Posterior vena cava (tissue), 2 donors: ENCODE data around the gene ALG8. TPM values are rescaled to one million over a fixed set of nuclear protein-coding genes. Genes with fewer than 3 reads are reported as not detected.
"Not testable (repeated sequence)": the region's sequence is repeated elsewhere in the genome, so short reads cannot be mapped to it uniquely, and the experiment has no call there.

Experiments
- DNase-seq: peaks from one replicate; pipeline ENCODE4 v3.0.0-alpha.2; 2020; ENCODE audit warnings: low spot score
- intact Hi-C, 2 donors: fragments of 100-400 bp; cut with DNase I; formaldehyde crosslinking; loops; one replicate each; pipeline versions ENCODE4 v1.14.1 to v1.14.2; 2022 to 2023
- total RNA-seq, 2 donors: library from RNA; stranded (reverse); fragmentation: NEBNext Ultra II Directional; extraction: Animal tissue kit (Norgen Biotek cat#: 25700); gene quantifications; one replicate each; pipeline ENCODE4 v1.2.1, GENCODE V29; 2021
- donor health status: DM: yes; HTN: yes; CAD: no.
- donor health status: DM: yes; HTN: yes; CAD: no.

Gene ALG8
- total RNA-seq, 2 donors from 2014 or later: 25.6 to 28.6 TPM

DNA sequence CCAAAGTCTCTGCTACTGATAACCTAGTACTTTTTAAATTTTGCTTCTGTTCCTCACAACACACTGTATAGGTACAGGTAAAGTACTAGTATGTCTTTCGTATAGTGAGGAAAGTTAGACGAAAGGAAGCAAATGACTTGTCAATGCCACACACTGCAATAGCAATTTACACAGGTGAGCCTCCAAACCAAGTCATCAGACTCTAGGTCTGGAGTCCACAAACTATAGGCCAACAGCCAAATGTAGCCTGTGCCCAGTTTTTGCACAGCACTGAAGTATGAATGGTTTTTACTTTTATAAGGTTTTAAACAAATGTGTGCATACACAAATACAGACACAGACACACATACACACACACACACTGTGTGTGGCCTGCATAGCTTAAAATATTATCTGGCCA is 28.1 kb downstream of the ALG8 start:
- intact Hi-C loops: no loop called here

DNA sequence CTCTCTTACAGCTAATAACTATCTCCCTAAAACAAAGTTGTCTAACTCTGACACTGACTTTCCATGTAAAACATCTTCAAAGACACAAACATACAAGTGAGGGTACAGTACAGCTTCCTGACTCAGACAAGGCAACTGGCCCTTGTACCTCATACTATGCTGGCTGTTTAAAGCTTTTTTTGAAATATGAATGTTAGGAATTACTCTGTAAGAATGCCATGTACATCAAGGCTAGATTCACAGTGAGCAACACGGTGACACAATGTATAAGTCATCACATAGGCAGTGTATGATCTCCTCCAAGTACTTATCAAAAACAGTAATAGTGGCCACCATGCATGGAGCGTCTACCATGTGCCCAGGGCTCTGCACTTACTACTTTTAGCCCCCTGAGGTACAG is 28.6 kb downstream of the ALG8 start:
- intact Hi-C loops: no loop called here
- no peak for DNase-seq

More for the DNA sequence above, 28.1 kb downstream of the ALG8 start:
- no peak for DNase-seq

DNA sequence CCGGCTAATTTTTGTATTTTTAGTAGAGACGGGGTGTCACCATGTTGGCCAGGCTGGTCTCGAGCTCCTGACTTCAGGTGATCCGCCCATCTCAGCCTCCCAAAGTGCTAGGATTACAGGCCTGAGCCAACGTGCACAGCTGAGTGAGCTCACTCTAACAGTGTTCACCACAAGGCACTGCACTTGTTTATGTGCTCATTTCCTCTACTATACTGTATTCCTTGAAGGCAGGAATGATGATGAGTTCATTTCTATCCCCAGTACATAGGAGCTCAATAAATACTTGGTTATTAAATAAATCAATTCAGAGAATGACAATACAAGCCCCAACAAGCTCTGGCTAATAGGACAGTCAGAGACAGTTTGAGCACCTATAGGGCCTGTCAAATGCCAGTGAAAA is 29.1 kb downstream of the ALG8 start:
- intact Hi-C loops: no loop called here
- DNase-seq: no peak

DNA sequence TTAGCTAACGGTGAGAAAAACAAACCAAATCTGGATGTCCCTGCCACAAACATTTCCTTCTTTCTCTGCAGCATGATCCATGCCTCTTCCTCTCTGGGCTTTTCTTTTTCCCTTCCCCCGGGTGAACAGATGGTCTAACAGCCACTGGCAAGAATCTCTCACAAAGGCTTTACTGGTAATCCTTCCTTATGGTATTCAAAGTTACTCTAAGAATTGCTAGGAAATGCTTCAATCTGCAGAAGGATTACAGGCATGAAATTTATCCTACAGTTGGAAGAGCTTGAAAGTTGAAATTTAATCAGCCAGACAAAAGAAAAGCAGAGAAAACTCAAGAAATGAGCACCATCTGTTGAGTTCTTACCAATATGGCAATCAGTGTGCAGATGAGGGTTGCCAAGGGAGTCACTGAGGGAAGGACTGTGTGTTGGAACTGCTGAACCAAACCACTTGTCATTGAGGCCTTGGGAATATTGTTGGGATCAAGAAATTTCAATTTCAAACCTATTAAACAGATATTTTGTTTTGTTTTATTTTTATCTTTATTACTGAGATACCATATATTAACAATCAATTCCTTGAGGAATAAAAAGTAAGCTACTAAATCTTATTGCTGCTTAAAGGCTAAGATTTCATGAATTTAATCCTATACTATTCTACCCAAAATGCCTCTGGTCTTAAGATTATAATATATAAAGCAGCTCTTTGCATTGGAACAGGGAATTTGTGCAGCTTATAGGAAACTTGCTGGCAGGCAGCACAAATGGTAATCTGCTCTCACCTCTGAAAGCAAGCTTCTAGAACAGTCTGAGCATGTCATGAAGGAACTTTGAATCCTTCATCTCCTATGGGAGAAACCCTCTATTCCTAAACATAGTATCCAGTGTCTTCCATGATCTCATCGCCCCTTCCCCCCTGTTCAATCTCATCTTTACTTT is 30.1 kb downstream of the ALG8 start:
- intact Hi-C loops: no loop called here

DNA sequence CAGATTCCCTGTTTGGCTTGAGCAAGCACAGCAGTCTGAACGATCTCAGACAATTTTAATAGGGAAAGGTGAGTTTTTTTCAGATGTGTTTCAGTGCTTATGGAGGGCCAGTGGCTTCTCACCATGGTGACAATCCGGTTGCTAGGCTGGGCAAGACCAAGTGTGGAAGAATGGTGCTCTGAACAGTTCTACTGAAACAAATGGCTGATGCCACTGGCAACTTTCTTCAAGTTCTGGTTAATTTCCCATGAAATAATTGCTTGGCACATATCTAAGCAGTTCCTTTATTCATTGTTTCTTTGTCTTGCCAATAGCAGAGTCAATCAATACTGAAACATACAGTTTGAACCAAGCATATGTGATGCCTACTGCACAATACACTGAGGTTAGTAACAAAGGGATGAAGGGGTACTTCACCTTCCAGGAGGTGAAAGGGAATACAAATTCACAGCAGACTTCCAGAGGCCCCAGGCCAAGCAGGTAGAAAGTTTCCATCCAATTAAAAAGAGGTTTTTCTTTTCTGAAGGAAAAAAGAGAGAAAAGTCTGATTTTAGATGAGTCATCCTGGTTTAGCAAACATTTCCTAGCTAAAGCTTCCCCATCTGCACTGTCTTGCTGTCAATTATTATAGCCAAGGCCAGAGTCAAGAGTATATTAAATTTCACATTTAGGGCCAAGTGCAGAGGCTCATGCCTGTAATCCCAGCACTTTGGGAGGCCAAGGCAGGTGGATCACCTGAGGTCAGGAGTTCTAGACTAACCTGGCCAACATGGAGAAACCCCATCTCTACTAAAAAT is 38.6 kb downstream of the ALG8 start:
- DNase-seq: no peak
- intact Hi-C loops: no loop called here

More for the DNA sequence above, 30.1 kb downstream of the ALG8 start:
- no peak for DNase-seq

DNA sequence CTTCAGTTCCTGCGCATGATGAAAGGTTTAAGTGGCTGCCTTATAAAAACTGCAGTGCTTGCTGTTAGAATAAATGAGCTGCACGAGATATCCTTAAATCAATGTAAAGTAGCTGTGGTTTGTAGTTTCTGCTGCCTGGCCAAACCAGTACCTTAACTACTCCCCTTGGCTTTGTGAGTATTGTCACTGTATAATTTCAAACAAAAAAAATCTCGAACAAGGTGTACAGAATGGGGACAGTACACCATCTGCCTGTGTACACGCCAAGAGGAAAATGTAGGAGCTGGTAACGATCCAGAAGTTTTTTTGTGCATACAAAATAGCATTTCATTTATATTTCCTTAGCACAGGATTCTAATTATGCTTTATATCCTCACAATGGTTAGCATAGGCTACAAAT is 39.2 kb downstream of the ALG8 start:
- intact Hi-C loops: no loop called here
- no peak for DNase-seq

DNA sequence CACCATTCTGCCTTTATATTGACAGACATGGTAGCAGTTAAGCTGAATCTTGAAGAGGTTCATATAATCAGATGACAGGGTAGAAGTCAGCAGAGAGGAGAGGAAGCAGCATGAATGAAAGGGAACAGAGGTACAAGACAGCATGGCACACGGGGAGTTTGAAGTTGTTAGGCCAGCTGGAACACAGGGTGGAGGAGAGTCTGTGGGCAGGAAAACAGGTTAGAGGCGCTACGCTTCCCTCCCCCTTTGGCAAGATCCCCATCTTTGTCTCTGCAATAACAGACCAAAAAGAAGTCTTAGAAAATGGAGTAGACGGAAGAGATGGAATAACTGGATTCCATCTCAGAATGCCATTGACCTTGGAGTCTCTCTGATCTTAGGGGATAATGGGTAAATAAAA is 39.8 kb downstream of the ALG8 start:
- no peak for DNase-seq
- intact Hi-C loops: no loop called here

DNA sequence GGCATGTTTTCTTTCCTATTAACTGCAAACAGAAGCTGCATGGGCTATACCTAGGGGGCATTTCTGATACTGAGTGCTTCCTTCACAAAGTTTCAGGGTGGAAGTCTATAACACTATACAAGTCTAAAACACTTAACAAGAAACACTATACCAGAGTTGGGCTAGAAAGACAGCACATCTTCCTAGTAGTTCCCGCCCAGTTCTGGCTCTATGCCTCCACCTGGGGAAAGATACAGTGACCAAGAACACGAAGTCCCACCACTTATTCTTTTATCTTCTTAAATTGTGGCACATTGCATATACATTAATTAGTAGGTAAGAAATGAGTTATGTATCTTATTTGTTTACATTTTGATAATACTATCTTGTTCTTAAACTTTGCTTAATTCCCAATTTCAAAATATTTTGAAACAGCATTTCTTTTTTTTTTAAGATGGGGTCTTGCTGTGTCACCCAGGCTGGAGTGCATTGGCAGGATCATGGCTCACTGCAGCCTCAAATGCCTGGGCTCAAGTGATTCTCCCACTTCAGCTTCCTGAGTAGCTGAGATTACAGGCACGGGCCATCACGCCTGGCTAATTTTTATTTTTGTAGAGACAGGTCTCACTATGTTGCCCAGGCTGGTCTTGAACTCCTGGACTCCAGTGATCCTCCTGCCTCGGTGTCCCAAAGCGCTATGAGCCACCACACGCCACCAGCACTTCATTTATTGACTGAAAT is 41.6 kb downstream of the ALG8 start:
- no peak for DNase-seq
- intact Hi-C loops: no loop called here

DNA sequence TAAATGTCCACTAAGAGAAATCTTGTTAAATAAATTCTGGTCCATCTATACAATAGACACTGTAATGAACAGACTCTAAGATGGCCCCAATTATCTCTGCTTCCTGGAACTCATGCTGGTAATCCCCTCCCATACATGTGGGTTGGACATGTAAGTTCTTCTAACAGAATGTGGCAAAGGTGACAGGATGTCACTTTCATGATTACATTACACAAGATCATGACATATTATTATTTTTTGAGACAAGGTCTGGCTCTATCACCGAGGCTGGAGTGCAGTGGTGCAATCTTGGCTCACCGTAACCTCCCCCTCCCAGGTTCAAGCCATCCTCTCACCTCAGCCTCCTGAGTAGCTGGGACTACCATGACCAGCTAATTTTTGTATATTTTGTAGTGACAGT is 45.2 kb downstream of the ALG8 start:
- intact Hi-C loops: no loop called here
- DNase-seq: no peak

DNA sequence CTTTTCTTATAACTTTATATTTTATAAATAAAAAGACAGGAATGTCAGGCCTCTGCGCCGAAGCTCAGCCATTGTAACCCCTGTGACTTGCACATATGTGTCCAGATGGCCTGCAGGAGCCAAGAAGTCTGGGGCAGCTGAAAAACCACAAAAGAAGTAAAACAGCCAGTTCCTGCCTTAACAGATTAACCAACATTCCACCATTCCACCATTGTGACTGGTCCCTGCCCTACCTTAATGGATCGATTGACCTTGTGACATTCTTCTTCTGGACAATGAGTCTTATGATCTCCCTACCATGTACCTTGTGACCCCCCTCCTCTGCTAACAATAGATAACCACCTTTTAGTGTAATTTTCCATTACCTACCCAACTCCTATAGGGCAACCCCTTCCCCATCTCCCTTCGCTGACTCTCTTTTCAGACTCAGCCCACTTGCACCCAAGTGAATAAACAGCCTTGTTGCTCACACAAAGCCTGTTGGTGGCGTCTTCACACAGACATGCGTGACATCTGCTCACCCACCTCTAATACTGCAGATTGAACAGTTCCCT is 52.8 kb downstream of the ALG8 start:
- DNase-seq, intact Hi-C loops: not testable (repeated sequence)

DNA sequence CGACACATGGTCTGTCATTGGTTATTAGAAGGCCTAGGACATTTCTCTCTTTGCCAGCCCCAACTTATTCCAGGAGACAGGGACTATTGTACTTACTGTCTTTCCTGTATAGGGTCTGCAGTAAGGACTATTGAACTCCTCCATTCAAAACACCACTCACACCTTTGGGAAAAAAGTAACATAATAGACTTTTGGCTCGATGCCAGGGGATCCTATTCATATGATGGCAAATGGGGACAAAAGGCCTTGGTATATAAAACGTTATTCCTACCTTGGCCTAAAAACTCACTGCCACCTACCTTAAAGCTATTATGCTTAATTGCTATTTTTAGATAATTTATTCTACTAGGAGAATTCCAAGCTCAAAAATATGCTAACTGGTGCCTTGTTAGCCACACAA is 53.5 kb downstream of the ALG8 start:
- no peak for DNase-seq
- intact Hi-C loops: no loop called here

DNA sequence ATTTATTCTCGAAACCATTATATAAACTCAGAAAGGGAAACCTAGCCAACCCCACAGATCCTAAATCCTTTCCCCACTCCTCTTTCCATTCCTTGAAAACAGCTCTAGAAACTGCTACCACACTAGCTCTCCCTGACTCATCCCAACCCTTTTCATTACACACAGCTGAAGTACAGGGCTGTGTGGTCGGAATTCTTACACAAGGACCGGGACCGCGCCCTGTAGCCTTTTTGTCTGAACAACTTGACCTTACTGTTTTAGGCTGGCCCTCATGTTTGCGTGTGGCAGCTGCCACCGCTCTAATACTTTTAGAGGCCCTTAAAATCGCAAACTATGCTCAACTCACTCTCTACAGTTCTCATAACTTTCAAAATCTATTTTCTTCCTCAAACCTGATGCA is 54.9 kb downstream of the ALG8 start:
- DNase-seq, intact Hi-C loops: not testable (repeated sequence)

DNA sequence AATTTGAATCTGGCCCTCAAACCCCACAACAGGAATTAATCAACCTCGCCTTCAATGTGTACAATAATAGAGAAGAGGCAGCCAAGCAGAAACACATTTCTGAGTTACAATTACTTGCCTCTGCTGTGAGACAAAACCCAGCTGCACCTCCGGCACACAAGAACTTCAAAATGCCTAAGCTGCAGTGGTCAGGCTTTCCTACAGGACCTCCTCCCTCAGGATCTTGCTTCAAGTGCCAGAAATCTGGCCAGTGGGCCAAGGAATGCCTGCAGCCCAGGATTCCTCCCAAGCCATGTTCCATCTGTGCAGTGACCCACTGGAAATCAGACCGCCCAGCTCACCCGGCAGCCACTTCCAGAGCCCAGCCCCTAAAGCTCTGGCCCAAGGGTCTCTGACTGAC is 56.4 kb downstream of the ALG8 start:
- DNase-seq: no peak
- intact Hi-C loops: no loop called here

DNA sequence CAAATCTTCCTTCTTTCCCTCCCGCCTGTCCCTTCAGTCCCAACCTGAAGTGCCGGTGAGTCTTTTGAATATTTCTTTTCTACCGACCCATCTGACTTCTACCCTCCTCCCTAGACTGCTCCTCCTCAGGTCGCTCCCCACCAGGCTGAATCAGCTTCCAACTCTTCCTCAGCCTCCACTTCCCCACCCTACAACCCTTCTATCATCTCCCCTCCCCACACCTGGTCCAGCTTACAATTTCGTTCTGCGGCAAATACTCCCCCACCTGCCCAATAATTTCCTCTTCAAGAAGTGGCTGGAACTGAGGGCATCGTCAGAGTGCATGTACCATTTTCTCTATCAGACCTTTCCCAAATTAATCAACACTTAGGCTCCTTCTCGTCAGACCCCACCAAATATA is 57.3 kb downstream of the ALG8 start:
- DNase-seq: no peak
- intact Hi-C loops: no loop called here

DNA sequence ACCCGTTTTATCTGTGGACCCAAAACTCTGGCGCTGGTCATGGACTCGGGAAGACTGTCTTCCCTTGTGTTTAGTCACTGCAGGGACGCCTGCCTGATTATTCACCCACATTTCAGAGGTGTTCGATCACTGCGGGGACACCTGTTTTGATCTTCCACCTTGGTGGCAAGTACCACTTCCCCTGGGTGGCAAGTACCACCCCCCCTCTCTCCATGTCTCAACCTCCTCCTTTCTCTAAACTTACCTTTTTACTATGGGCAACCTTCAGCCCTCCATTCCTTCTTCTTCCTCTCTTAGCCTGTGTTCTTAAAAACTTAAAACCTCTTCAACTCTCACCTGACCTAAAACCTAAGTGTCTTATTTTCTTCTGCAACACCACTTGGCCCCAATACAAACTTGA is 57.8 kb downstream of the ALG8 start:
- DNase-seq: no peak
- intact Hi-C loops: no loop called here

DNA sequence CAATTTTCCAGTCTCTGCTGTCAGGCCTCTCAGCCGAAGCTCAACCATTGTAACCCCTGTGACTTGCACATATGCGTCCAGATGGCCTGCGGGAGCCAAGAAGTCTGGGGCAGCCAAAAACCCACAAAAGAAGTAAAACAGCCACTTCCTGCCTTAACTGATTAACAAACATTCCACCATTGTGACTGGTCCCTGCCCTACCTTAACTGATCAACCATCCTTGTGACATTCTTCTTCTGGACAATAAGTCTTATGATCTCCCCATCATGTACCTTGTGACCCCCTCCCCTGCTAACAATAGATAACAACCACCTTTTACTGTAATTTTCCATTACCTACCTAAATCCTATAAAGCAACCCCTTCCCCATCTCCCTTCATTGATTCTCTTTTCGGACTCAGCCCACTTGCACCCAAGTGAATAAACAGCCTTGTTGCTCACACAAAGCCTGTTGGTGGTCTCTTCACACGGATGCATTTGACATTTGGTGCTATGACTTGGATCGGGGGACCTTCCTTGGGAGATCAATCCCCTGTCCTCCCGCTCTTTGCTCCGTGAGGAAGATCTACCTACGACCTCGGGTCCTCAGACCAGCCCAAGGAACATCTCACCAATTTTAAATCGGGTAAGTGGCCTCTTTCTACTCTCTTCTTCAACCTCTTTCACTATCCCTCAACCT is 58.5 kb downstream of the ALG8 start:
- intact Hi-C loops: no loop called here
- no peak for DNase-seq

DNA sequence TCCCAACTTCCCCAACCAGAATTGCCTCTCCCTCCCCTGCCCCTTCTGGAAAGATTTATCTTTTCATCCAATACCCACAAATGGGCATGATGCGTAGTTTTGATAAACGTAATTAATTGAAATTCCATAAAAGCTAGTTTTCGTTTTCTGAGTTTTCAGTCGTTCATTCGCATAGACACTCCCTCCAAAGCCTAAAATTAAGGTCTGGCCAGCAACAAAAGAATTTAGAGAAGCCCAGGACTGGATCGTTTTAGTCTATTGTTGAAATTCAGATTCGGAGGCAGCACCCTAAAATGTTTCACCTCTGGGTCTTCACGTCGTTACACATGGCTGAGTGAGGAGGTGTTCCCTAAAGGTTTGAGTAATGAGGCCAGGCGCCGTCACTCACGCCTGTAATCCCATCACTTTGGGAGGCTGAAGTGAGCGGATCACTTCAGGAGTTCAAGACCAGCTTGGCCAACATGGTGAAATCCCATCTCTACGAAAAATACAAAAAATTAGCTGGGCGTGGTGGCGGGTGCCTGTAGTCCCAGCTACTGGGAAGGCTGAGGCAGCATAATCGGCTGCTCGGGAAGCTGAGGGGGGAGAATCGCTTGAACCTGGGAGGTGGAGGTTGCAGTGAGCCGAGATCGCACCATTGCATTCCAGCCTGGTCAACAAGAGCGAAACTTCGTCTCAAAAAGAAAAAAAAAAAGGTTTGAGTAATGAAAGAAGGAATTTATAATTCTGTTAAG is 59.2 kb downstream of the ALG8 start:
- DNase-seq: no peak
- intact Hi-C loops: no loop called here
